CD4-positive, alpha-beta T cell treated with Interleukin-17A for 4 hours (primary cell): Measurements from ENCODE around the gene ARHGEF28.

Experiments used
- DNase-seq: peaks from one replicate; pipeline ENCODE4 v3.0.0-alpha.2; 2020; ENCODE audit warnings: mixed read lengths

Gene ARHGEF28

GRCh38 chr5:73867345-73868335 is 241.6 kb downstream of the ARHGEF28 start:
- DNase-seq: no peak

- no peak for DNase-seq
Measured at GRCh38 chr5:73883646-73884045, 257.6 kb downstream of the ARHGEF28 start.

GRCh38 chr5:73887688-73888087 is 261.7 kb downstream of the ARHGEF28 start:
- no peak for DNase-seq

- no peak for DNase-seq
Measured at GRCh38 chr5:73890569-73890968, 264.6 kb downstream of the ARHGEF28 start.

GRCh38 chr5:73892218-73892617 is 266.2 kb downstream of the ARHGEF28 start:
- DNase-seq: no peak

GRCh38 chr5:73892806-73893205 is 266.8 kb downstream of the ARHGEF28 start:
- DNase-seq: no peak

- no peak for DNase-seq
Measured at GRCh38 chr5:73893813-73894212, 267.8 kb downstream of the ARHGEF28 start.

GRCh38 chr5:73894860-73895259 is 268.9 kb downstream of the ARHGEF28 start:
- DNase-seq: no peak

GRCh38 chr5:73895471-73895870 is 269.5 kb downstream of the ARHGEF28 start:
- no peak for DNase-seq

GRCh38 chr5:73896097-73896496 is 270.1 kb downstream of the ARHGEF28 start:
- no peak for DNase-seq

- DNase-seq: no peak
Measured at GRCh38 chr5:73896668-73897067, 270.7 kb downstream of the ARHGEF28 start.

- DNase-seq: no peak
Measured at GRCh38 chr5:73897893-73898292, 271.9 kb downstream of the ARHGEF28 start.

GRCh38 chr5:73899055-73899454 is 273.1 kb downstream of the ARHGEF28 start:
- no peak for DNase-seq

GRCh38 chr5:73899916-73900315 is 273.9 kb downstream of the ARHGEF28 start:
- no peak for DNase-seq

GRCh38 chr5:73900566-73900965 is 274.6 kb downstream of the ARHGEF28 start:
- no peak for DNase-seq

- DNase-seq: no peak
Measured at GRCh38 chr5:73901043-73901442, 275.0 kb downstream of the ARHGEF28 start.

GRCh38 chr5:73901455-73901854 is 275.5 kb downstream of the ARHGEF28 start:
- DNase-seq: no peak

GRCh38 chr5:73902327-73903051 is 276.5 kb downstream of the ARHGEF28 start:
- DNase-seq: peak; percentile 8

GRCh38 chr5:73903169-73903568 is 277.2 kb downstream of the ARHGEF28 start:
- DNase-seq: no peak

- DNase-seq: no peak
Measured at GRCh38 chr5:73906277-73906676, 280.3 kb downstream of the ARHGEF28 start.

GRCh38 chr5:73907164-73907563 is 281.2 kb downstream of the ARHGEF28 start:
- DNase-seq: no peak

GRCh38 chr5:73908395-73908794 is 282.4 kb downstream of the ARHGEF28 start:
- no peak for DNase-seq

- no peak for DNase-seq
Measured at GRCh38 chr5:73908846-73909245, 282.9 kb downstream of the ARHGEF28 start.

GRCh38 chr5:73909474-73909873 is 283.5 kb downstream of the ARHGEF28 start:
- DNase-seq: no peak
